Nephron progenitor cell (in vitro differentiated cells): ENCODE measurements around the gene PRKG1.

ENCODE experiments used
- DNase-seq: peaks from one replicate; pipeline ENCODE4 v3.0.0; 2021
- H3K27ac Mint-ChIP-seq: 2 replicates; pipeline ENCODE4 v1.8.0; 2021; ENCODE audit warnings: mild to moderate bottlenecking, moderate library complexity, mixed read lengths
- H3K27me3 Mint-ChIP-seq: 2 replicates; pipeline ENCODE4 v1.8.0; 2021; ENCODE audit warnings: mild to moderate bottlenecking, low read depth, mixed read lengths; ENCODE audit not compliant: poor library complexity
- H3K36me3 Mint-ChIP-seq: 2 replicates; pipeline ENCODE4 v1.8.0; 2021; ENCODE audit warnings: low read depth, mixed read lengths
- H3K4me1 Mint-ChIP-seq: 2 replicates; pipeline ENCODE4 v1.8.0; 2021; ENCODE audit warnings: mixed read lengths
- H3K4me3 Mint-ChIP-seq: 2 replicates; pipeline ENCODE4 v1.8.0; 2021; ENCODE audit warnings: mild to moderate bottlenecking, moderate library complexity, mixed read lengths
- H3K9me3 Mint-ChIP-seq: 2 replicates; pipeline ENCODE4 v1.8.0; 2021; ENCODE audit warnings: mild to moderate bottlenecking, moderate library complexity, mixed read lengths
- CTCF ChIP-seq: fragments of 200-600 bp; sonication (generic); IDR thresholded peaks from 2 replicates; pipeline ENCODE4 v1.5.0; 2021; ENCODE audit warnings: antibody characterized with exemption

PRKG1 gene

DNA sequence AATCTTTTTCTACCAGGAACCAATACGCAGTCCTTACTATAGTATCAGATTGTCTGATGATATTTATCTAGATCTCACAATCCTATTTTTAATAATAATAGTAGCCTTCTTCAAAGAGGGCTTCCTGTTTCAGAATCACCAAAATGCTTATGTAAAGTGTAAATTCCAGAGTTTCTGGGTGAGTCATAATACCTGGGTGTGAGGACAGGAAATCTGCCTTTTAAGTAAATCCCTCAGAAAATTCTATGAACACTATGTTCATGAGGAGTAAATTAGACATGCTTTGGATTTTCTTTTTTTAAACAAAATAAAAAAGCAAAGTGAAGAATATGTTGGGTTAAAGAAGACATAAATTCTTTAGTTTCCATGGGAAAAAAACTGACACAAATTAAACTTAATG is 1260.3 kb downstream of the PRKG1 start:
- no peak for DNase-seq
- H3K4me1 Mint-ChIP-seq, result peaks cover 14% of the 10 kb centered on the region
- no peak for TF ChIP-seq CTCF
- H3K4me3 Mint-ChIP-seq, result no peak overlapping the region
- no peaks in the 10 kb centered on the region for H3K36me3 Mint-ChIP-seq
- H3K9me3 Mint-ChIP-seq, result no peaks in the 10 kb centered on the region
- H3K27me3 Mint-ChIP-seq, result no peaks in the 10 kb centered on the region
- H3K27ac Mint-ChIP-seq, result no peak overlapping the region

GRCh38 chr10:52335665-52336064 is 1261.4 kb downstream of the PRKG1 start:
- DNase-seq, result no peak
- Mint-ChIP-seq H3K4me3 (no peak overlapping the region), H3K9me3 (no peaks in the 10 kb centered on the region), H3K4me1 (peaks cover 14% of the 10 kb centered on the region), H3K36me3 (no peaks in the 10 kb centered on the region), H3K27ac (no peak overlapping the region), H3K27me3 (no peaks in the 10 kb centered on the region)
- no peak for TF ChIP-seq CTCF

GRCh38 chr10:52337225-52337624 is 1262.9 kb downstream of the PRKG1 start:
- no peak for TF ChIP-seq CTCF
- Mint-ChIP-seq H3K4me1 (peaks cover 8% of the 10 kb centered on the region), H3K27me3 (no peaks in the 10 kb centered on the region)

DNA sequence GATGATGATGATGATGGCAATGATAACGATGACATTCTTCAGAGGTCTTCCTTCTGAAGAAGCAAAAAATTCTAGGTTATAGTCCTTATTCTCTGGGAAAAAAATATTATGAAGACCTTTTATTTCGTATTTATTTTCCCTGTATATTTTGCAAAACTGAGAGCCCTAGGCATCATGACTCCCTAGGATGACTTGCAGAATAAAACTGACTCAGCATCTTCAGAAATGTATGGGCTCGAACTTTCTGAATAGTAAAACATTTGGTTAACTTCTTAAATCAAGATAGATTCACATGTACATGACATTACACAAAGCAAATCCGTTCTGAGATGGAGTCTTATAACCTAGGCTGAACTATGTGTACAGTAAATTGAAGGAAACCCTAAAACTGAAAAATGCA is 1269.2 kb downstream of the PRKG1 start:
- Mint-ChIP-seq H3K27me3 (no peaks in the 10 kb centered on the region), H3K9me3 (no peaks in the 10 kb centered on the region), H3K36me3 (no peaks in the 10 kb centered on the region), H3K27ac (no peak overlapping the region), H3K4me3 (no peak overlapping the region), H3K4me1 (no peaks in the 10 kb centered on the region)
- TF ChIP-seq CTCF, result no peak
- no peak for DNase-seq

More at GRCh38 chr10:52337225-52337624, 1262.9 kb downstream of the PRKG1 start:
- no peak overlapping the region for H3K4me3 Mint-ChIP-seq
- no peaks in the 10 kb centered on the region for H3K9me3 Mint-ChIP-seq
- H3K36me3 Mint-ChIP-seq, result no peaks in the 10 kb centered on the region
- DNase-seq, result no peak
- no peak overlapping the region for H3K27ac Mint-ChIP-seq

DNA sequence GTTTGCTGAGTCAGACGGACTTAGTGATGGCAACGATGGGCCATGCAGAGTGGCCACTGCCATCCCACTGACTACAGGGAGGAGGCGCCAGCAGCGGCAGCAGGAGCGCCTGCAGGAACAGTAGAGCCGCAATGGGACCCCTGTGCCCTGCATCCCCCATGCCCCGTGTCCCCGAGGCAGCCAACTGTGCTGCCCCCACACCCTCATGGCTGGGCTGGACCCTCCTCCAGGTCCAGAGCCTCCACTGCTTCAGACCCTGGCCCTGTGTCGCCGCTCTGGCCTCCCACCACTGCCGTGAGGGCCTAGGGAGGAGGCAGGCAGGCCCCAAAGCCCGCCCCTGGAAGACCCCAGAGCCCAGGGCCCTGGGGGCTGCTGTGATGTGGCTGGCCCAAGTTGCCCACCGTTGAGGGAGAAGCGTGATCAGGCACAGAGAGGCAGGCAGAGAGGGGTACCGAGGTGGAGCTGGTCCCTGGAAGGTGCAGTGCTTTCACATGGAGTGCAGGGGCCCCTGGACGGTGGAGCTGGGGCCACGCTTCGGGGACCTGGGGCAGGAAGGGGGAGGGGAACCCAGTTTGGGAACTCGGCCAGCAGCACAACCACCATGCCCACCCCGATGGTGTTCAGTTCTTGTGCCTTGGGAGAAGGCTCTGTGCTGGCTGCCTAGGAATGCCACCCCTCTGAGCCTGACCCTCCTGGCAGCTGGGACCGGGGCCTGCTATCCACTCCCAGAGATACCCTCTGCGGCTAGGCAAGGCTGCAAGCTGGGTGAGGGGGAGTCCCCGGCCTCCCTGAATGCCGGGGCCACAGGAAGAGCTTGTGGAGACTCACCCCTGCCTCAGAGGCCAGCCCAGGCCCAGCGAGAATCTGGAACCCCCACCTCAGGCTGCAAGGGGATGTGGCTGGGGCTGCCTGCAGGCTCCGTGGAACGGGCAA is 1272.4 kb downstream of the PRKG1 start:
- H3K9me3 Mint-ChIP-seq, result no peaks in the 10 kb centered on the region
- H3K27me3 Mint-ChIP-seq, result no peaks in the 10 kb centered on the region
- H3K36me3 Mint-ChIP-seq, result no peaks in the 10 kb centered on the region
- no peak overlapping the region for H3K4me3 Mint-ChIP-seq
- H3K27ac Mint-ChIP-seq, result no peak overlapping the region
- DNase-seq, result no peak
- H3K4me1 Mint-ChIP-seq, result no peaks in the 10 kb centered on the region
- TF ChIP-seq CTCF, result no peak

DNA sequence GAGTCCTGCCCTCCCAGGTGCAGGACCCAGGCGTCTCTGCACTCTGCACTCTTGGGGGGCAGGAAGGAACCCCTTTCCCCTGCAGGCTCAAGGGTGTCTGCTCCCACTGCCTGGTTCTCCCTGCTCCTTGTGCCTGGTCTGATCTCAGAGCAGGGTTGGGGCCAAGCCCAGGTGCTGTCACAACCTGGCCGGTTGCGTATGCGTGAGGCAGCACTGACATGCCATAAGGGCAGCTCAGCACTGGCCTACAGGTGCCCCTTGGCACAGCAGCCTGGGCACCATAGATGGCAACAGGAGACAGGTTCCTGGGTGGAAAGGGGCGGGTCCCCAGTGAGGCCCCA is 1273.0 kb downstream of the PRKG1 start:
- H3K9me3 Mint-ChIP-seq, result no peaks in the 10 kb centered on the region
- no peak overlapping the region for H3K27ac Mint-ChIP-seq
- H3K36me3 Mint-ChIP-seq, result no peaks in the 10 kb centered on the region
- no peak overlapping the region for H3K4me3 Mint-ChIP-seq
- no peaks in the 10 kb centered on the region for H3K27me3 Mint-ChIP-seq
- DNase-seq, result no peak
- H3K4me1 Mint-ChIP-seq, result no peaks in the 10 kb centered on the region
- no peak for TF ChIP-seq CTCF
